Bronchial epithelial cell (primary cell): ENCODE data around the gene ZBTB42. TPM values are rescaled to one million over a fixed set of nuclear protein-coding genes. Genes with fewer than 3 reads are reported as not detected.
"Not testable (repeated sequence)": the region's sequence is repeated elsewhere in the genome, so short reads cannot be mapped to it uniquely, and the experiment has no call there.

ENCODE experiments used
- DNase-seq: peaks from one replicate; pipeline ENCODE4 v3.0.0-alpha.2; 2010; ENCODE audit warnings: low read depth
- FAIRE-seq: peaks from 2 replicates; lab custom pipeline; 2011; peaks lifted over from hg19 to GRCh38; lab: Jason Lieb, UNC
- H3K27me3 ChIP-seq: 2 replicates; pipeline ENCODE4 v1.5.1; 2011; ENCODE audit warnings: low read length; ENCODE audit not compliant: control insufficient read depth, insufficient read depth
- H3K36me3 ChIP-seq: 2 replicates; pipeline ENCODE4 v1.5.1; 2011; ENCODE audit warnings: low read length; ENCODE audit not compliant: control insufficient read depth, insufficient read depth
- H3K4me3 ChIP-seq: 2 replicates; pipeline ENCODE4 v1.5.1; 2011; ENCODE audit warnings: mild to moderate bottlenecking, low read depth, low read length, control low read depth
- total RNA-seq: library from RNA; depleted of rRNA; stranded (reverse); fragments of >200 nt; gene quantifications from 2 replicates; pipeline ENCODE4 v1.2.1, GENCODE V29; 2014
- TF ChIP-seq, protein P1 (sequence below): IDR thresholded peaks from 2 replicates; pipeline ENCODE4 v1.5.1; 2011; ENCODE audit warnings: mild to moderate bottlenecking, moderate library complexity, low read length, control low read depth, inconsistent platforms; ENCODE audit not compliant: insufficient read depth, severe bottlenecking

Gene ZBTB42
- total RNA-seq, 1 donor from 2014 or later: 5.3 TPM

DNA sequence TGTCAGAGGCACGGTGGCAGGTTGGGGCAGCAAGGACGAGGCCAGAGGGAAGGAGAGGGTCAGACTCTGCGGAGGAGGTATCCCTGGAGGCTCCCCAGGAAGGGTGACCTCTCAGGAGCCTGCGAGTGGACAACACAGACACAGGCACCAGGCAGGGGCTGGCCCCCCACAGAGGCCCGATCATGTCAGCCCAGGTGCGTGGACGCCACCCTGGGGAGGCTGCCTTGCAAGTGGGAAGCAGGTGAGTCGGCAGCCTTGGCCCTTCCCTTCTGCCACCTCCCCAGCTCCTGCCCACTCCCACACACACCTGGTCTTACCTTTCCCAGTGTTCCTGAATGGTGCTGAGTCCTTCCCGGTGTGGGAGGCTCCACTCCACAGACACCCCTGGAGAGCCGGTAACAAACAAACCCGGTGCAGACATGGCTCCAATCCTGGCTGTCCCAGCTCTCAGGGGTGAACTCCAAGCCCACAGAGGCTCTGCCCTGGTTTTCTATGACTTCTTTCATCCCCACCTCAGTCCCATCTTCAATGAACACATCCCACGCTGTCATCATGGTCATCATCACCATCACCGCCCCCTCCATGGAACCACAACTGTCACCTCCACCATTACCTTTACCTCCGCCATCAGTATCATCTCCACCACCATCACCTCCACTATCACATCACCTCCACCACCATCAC is 5.2 kb downstream of the ZBTB42 start:
- peaks cover 3% of the 10 kb centered on the region for H3K36me3 ChIP-seq
- TF ChIP-seq, protein P1, sequence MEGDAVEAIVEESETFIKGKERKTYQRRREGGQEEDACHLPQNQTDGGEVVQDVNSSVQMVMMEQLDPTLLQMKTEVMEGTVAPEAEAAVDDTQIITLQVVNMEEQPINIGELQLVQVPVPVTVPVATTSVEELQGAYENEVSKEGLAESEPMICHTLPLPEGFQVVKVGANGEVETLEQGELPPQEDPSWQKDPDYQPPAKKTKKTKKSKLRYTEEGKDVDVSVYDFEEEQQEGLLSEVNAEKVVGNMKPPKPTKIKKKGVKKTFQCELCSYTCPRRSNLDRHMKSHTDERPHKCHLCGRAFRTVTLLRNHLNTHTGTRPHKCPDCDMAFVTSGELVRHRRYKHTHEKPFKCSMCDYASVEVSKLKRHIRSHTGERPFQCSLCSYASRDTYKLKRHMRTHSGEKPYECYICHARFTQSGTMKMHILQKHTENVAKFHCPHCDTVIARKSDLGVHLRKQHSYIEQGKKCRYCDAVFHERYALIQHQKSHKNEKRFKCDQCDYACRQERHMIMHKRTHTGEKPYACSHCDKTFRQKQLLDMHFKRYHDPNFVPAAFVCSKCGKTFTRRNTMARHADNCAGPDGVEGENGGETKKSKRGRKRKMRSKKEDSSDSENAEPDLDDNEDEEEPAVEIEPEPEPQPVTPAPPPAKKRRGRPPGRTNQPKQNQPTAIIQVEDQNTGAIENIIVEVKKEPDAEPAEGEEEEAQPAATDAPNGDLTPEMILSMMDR: no peak
- no peak for FAIRE-seq
- DNase-seq: no peak
- no peak overlapping the region for H3K4me3 ChIP-seq
- no peaks in the 10 kb centered on the region for H3K27me3 ChIP-seq

DNA sequence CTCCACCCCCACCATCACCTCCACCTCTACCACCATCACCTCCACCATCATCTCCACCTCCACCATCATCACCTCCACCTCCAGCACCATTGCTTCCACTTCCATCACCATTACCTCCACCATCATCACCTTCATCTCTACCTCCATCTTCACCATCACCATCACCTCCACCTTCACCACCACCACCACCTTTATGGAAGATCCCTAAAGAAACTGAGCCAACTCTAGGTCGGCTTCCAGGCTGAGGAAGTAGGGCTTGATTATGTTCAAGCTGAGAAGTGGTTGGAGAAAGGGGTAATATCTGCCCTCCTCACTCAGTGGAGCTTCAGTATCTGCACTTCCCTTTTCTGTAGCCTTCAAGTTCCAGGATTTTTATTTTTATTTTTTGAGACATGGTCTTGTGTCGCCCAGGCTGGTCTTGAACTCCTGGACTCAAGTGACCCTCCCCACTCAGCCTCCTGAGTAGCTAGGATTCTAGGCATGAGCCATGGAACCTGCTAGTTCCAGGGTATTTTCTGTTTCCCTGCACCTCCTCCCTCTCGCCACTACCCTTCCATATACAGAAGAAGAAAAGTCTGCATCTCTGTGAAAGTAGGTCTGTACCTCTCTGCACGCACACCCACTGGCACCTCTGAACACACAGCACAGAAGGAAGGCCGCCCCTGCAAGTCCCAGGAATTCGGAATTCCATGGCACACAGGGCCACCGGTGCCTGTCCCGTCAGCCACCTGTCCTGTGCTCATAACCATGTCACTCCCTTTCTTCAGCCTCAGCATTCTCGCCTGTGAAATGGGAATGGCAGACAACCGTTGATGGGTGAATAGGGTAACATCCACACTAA is 5.9 kb downstream of the ZBTB42 start:
- FAIRE-seq (peak; percentile 64), DNase-seq (no peak)
- Histone ChIP-seq H3K4me3 (no peak overlapping the region), H3K27me3 (no peaks in the 10 kb centered on the region), H3K36me3 (peaks cover 1% of the 10 kb centered on the region)
- TF ChIP-seq, protein P1: no peak

DNA sequence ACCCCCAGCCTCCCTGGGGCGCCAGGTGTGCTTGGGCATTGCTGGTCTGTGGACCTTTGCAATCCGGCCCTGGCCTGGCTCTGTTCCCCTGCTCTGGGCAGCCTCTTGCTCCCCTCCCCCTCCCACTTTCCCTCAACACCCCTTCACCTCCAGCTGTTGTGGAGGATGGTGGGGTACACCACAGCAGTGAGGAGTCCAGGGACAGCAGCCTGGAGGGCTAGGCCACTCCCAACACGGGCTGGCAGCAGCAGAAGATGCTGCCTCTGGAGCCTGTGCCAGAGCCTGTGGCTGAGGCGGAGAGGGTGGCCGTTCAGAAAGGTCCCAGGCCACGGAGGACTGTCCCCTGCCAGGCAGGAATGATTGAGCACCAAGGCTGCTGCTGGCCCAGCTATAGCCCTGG is 7.6 kb downstream of the ZBTB42 start:
- DNase-seq (no peak), FAIRE-seq (no peak)
- no peak overlapping the region for H3K4me3 ChIP-seq
- TF ChIP-seq, protein P1: no peak
- H3K36me3 ChIP-seq: no peaks in the 10 kb centered on the region
- H3K27me3 ChIP-seq: no peaks in the 10 kb centered on the region

DNA sequence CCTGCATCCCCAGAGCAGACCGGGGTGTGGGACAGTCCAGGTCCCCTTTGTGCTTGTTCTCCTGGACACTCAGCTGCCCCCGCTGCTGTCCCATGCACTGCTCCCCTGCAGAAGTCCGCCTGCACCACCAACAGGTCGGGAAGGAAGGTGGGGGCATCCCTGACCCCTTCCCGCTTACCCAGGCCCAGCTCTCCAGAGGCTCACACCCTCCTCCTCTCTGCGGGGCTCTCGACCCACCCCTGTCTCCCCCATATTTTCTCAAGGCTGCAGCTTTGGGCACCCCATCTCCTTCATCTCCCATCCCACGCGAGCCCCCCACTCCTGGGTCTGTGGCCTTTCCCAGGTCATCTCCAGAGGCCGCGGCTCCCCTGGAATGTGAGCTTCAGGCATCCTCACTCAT is 9.4 kb downstream of the ZBTB42 start:
- TF ChIP-seq, protein P1: no peak
- FAIRE-seq: no peak
- no peaks in the 10 kb centered on the region for H3K27me3 ChIP-seq

DNA sequence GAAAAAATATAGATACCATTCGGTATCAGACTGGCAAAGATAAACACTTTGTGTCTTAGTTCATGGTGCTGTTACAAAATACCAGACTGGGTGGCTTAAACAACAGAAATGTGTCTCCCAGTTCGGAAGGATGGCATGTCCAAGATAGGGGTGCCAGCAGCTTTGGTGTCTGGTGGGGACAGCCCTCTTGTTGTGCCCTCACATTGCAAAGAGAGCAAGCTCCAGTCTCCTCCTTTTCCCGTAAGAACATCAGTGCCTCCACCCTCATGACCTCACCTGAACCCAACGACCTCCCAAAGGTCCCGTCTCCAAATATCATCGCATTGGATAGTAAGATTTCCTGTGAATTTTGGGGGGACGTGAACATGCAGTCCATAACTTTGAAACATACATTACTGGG is 12.4 kb downstream of the ZBTB42 start:
- Histone ChIP-seq H3K4me3 (no peak overlapping the region), H3K36me3 (no peaks in the 10 kb centered on the region), H3K27me3 (no peaks in the 10 kb centered on the region)
- TF ChIP-seq, protein P1: no peak
- FAIRE-seq: no peak
- DNase-seq: no peak

More for the DNA sequence above, 9.4 kb downstream of the ZBTB42 start:
- Histone ChIP-seq H3K36me3 (no peaks in the 10 kb centered on the region), H3K4me3 (no peak overlapping the region)
- no peak for DNase-seq

DNA sequence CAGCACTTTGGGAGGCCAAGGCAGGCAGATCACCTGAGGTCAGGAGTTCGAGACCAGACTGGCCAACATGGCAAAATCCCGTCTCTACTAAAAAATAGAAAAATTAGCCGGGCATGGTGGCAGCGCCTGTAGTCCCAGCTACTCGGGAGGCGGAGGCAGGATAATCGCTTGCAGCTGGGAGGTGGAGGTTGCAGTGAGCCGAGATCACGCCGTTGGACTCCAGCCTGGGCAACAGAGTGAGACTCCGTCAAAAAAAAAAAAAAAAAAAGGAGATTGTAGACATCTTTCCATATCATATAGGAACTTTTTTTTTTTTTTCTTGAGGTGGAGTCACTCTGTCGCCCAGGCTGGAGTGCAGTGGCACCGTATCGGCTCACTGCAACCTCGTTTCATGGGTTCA is 13.8 kb downstream of the ZBTB42 start:
- not testable (repeated sequence) for H3K27me3 ChIP-seq, FAIRE-seq, DNase-seq, H3K36me3 ChIP-seq
- H3K4me3 ChIP-seq: peak overlapping the region; percentile 76
